ENCODE measurements around the gene PARP9.

PARP9 gene

GRCh38 chr3:122564155-122564912 is at the start of gene PARP9, which contains the start of gene DTX3L:
Gene PARP9, minus strand, starts transcription at chr3:122564300. Its CDS starts 4,680 bp downstream, at chr3:122559620.
Gene DTX3L, plus strand, starts transcription at chr3:122564338. Its CDS starts 89 bp downstream, at chr3:122564427.
- peak; percentile 80 for DNase-seq

- no peak for DNase-seq
These were observed 48.6 kb upstream of the PARP9 start for GRCh38 chr3:122612696-122613095.

- peak; percentile 5 for DNase-seq
These were observed 45.9 kb upstream of the PARP9 start for GRCh38 chr3:122609798-122610559.

DNA sequence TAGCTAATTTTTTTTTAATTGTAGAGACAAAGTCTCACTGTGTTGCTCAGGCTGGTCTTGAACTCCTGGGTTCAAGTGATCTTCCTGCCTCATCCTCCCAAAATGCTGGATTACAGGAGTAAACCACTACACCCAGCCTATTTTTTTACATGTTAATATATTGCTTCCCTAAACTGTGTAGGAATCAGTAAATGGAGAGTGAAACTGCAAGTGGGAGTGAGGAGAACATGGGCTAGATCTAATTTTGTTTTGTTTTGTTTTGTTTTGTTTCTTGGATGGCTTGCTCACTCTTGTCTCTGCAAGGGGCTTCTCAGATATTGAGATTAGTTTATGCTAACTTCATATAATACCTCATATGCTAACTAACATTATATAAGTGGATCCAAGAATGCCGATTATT is 44.8 kb upstream of the PARP9 start:
- DNase-seq, result no peak

GRCh38 chr3:122606330-122606729 is 42.2 kb upstream of the PARP9 start:
- no peak for DNase-seq

- DNase-seq, result no peak
These were observed 39.0 kb upstream of the PARP9 start for GRCh38 chr3:122603056-122603455.

GRCh38 chr3:122602011-122602710 is 38.1 kb upstream of the PARP9 start:
- DNase-seq, result no peak

DNA sequence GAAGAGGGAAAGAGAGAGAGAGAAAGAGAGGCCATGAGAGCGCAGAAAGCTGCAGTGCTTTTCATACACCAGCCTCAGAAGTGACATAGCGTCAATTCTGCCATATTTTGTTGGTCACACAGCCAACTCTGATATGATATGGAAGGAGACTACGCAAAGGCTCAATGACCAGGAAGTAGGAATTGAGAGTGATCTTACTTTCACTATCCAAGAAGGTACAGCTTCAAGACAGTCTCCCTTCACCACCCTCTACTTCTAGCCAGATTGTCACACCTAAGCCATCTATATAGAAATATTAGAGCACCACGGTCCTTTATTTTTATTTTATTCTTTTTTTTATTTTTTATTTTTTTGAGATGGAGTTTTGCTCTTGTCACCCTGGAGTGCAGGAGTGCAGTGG is 34.5 kb upstream of the PARP9 start:
- no peak for DNase-seq

- DNase-seq, result no peak
These were observed 34.1 kb upstream of the PARP9 start for GRCh38 chr3:122598151-122598550.

GRCh38 chr3:122594025-122594424 is 29.9 kb upstream of the PARP9 start:
- no peak for DNase-seq

DNA sequence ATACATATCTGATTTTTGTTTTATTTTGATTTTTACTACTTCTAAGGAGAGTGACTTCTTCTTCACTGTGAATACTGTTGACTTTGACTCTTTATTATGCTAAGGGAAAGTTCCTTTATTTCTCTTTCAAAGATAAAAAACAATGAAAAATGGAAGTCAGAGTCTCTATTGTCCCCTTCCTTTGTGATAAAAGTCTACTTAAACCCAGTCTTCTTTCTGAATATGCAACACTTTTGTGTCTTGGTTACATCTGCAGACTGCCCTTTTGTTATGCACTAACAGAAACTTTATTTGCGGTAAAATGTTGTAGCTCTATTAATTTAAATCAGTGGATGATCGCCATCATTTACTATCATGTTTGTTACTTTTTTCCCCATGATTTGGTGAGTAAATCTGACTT is 26.5 kb upstream of the PARP9 start:
- no peak for DNase-seq

DNA sequence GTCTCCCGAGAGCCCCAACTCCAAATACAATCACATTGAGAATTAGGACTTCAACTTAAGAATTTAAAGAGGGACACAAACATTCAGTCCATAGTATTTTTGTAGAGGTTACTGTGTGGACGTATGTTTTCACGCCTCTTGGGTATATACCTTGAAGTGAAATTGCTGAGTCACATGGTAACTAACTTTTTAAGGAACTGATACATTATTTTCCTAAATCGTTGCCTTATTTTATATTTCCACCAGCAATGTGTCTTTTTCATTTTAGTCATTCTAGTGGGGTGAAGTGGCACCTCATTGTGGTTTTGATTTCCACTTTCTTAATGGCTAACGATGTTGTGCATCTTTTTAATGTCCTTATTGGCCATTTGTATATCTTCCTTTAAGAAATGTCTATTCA is 25.2 kb upstream of the PARP9 start:
- DNase-seq, result no peak

GRCh38 chr3:122587572-122587971 is 23.5 kb upstream of the PARP9 start:
- no peak for DNase-seq

DNA sequence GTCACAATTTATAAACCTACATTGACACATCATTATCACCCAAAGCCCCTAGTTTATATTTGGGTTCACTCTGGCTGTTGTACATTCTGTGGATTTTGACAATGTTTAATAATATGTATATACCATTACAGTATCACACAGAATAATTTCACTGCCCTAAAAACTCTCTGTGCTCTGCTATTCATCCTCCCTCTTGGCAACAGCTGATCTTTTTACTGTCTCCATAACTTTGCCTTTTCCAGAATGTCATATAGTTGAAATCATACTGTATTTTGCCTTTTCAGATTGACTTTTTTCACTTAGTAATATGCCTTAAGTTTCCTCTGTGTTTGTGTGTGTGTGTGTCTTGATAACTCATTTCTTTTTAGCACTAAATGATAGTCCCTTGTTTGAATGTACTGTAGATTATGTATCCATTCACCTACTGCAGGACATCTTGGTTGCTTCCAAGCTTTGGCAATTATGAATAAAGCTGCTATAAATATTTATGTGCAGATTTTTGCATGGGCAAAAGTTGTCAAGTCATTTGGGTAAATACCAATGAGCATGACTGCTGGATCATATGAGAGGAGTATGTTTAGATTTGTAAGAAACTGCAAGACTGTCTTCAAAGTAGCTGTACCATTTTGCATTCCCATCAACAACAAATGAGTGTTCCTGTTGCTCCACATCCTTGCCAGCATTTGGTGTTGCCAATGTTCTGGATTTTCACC is 22.8 kb upstream of the PARP9 start:
- DNase-seq, result no peak

GRCh38 chr3:122586098-122586497 is 22.0 kb upstream of the PARP9 start:
- DNase-seq, result no peak

- DNase-seq, result no peak
These were observed 18.3 kb upstream of the PARP9 start for GRCh38 chr3:122582390-122582789.

DNA sequence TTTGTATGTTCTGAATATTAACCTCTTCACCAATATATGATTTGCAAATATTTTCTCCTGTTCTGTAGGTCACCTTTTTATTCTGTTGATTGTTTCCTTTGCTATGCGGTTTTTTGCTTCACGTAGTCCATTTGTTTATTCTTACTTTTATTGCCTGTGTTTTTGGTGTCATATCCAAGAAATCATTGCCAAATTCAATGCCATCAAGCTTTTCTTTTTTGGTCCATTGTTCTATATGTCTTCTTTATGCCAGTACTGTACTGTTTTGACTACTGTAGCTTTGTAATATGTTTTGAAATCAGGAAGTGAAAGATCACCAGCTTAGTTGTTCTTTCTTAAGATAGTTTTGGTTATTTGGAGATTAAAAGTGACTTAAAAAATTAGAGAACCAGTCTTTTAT is 17.5 kb upstream of the PARP9 start:
- no peak for DNase-seq

GRCh38 chr3:122580470-122580869 is 16.4 kb upstream of the PARP9 start:
- DNase-seq, result no peak

DNA sequence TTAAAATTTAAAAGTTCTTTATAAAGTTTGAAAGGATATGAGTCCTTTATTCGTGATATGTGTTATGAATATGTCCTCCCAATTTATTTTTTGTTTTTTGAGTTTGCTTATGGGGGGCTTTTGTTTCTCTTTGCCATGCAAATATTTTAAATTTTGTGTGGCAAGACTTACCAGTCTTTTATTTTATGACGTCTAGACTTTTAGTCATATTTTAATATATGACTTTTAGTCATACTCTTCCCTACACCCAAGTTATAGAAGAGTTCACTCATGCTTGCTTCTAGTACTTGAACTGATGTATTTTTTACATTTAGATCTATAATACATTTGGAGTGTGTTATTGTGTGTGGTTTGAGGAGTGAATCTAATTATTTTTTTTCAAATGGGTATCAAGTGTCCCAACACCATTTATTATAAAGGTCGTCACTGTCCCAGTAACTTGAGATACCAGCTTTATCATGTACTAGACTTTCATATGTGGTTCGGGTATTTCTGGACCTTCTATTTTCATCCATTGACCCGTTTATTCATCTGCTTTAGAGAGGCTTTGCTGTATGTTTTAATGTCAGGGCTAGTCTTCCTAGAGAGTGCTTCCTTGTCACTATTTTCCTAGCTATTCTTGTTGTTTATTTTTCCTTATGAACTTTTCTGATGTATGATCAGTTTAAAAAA is 14.1 kb upstream of the PARP9 start:
- DNase-seq, result no peak

DNA sequence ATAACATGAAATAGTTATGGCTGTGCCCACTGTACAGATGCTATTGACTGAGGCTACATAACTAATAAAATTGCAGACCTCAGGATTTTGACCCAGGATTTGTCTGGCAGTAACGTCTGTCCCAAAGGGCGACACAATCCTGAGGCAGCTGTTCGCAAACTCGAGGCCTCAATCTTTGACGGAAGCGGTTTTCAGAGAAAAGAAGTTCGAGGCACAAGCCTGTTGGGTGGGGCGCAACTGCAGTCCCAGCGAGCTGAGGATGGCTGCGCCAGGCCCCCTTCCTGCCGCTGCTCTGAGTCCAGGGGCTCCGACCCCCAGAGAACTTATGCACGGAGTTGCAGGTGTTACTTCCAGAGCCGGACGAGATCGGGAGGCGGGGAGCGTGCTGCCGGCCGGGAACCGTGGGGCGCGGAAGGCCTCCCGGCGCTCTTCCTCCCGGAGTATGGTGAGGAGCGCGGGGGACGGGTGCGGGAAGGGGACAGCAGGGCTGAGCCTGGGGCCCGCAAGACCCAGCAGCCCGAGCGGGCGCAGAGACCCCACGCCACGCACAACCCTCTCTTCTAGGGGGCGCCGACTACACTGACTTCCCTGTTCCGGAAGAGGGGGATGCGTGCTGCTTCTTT is 13.4 kb upstream of the PARP9 start, which contains the start of gene PARP15:
Gene PARP15 (plus strand): TSS at position 242 of the 623 bp plus-strand sequence. CDS start 18 bp downstream, at position 260.
- DNase-seq, result peak; percentile 69

DNA sequence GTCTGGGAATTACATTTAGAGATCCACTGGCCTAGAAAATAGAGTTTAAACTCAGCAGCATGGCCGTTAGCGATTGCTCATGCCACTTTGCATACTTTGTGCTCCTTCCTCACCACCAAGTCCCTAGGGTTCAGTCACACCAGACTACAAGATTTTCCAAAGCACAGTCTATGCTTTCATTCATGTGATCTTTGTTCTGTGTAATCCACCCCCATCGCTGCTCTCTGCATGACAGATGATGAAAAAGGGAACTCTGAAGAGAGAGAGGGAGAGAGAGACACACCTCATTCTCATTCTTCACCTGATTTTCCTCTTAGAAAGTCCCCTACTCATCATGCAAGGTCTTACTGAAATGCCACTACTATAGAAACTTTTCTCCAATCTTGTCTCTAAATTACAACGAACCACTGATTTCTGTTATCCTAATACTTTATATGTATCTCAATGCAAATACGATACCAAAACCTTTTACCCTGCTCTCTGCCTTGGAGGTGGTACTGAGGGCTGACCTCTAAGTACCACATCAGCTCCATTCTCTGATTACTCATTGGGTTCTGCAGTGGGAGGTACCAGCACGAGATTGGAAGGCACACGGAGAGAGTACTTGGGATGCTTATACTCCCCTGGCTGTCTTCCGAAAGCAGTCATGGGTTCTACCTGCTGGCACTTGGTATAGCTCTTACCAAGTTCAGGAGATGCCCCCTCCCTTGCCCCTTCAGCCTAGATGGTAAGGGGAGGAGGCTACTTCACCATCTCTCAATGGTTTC is 12.3 kb upstream of the PARP9 start:
- DNase-seq, result no peak

Data from CD4-positive, alpha-beta T cell treated with Interleukin-17A for 4 hours (primary cell).